Measurements from ENCODE around the gene SEM1.
"Not testable (repeated sequence)": the region's sequence is repeated elsewhere in the genome, so short reads cannot be mapped to it uniquely, and the experiment has no call there.

Gene SEM1

GRCh38 chr7:96700516-96700915, 9.1 kb downstream of the SEM1 start:
- DNase-seq (ENCODE audit: low spot score), result no peak

- no peak for DNase-seq (ENCODE audit: low spot score)
These were observed 10.3 kb downstream of the SEM1 start for GRCh38 chr7:96699219-96699871.

- not testable (repeated sequence) for DNase-seq (ENCODE audit: low spot score)
These were observed 11.2 kb downstream of the SEM1 start for GRCh38 chr7:96698449-96698848.

- no peak for DNase-seq (ENCODE audit: low spot score)
These were observed 11.8 kb downstream of the SEM1 start for GRCh38 chr7:96697822-96698221.

- no peak for DNase-seq (ENCODE audit: low spot score)
These were observed 14.1 kb downstream of the SEM1 start for GRCh38 chr7:96695581-96695980.

- no peak for DNase-seq (ENCODE audit: low spot score)
These were observed 15.6 kb downstream of the SEM1 start for GRCh38 chr7:96694082-96694481.

GRCh38 chr7:96691702-96692101, 17.9 kb downstream of the SEM1 start:
- DNase-seq (ENCODE audit: low spot score), result no peak

- DNase-seq (ENCODE audit: low spot score), result no peak
These were observed 20.2 kb downstream of the SEM1 start for GRCh38 chr7:96689414-96689813.

- no peak for DNase-seq (ENCODE audit: low spot score)
These were observed 23.3 kb downstream of the SEM1 start for GRCh38 chr7:96686305-96686704.

- no peak for DNase-seq (ENCODE audit: low spot score)
These were observed 23.9 kb downstream of the SEM1 start for GRCh38 chr7:96685755-96686154.

- DNase-seq (ENCODE audit: low spot score), result no peak
These were observed 24.3 kb downstream of the SEM1 start for GRCh38 chr7:96685353-96685752.

- DNase-seq (ENCODE audit: low spot score), result no peak
These were observed 29.8 kb downstream of the SEM1 start for GRCh38 chr7:96679886-96680285.

GRCh38 chr7:96676919-96677318, 32.7 kb downstream of the SEM1 start:
- no peak for DNase-seq (ENCODE audit: low spot score)

- no peak for DNase-seq (ENCODE audit: low spot score)
These were observed 34.1 kb downstream of the SEM1 start for GRCh38 chr7:96675548-96675947.

- no peak for DNase-seq (ENCODE audit: low spot score)
These were observed 35.1 kb downstream of the SEM1 start for GRCh38 chr7:96674565-96674964.

- DNase-seq (ENCODE audit: low spot score), result no peak
These were observed 37.8 kb downstream of the SEM1 start for GRCh38 chr7:96671854-96672253.

- DNase-seq (ENCODE audit: low spot score), result no peak
These were observed 39.0 kb downstream of the SEM1 start for GRCh38 chr7:96670338-96671289.

- DNase-seq (ENCODE audit: low spot score), result no peak
These were observed 39.8 kb downstream of the SEM1 start for GRCh38 chr7:96669812-96670211.

- DNase-seq (ENCODE audit: low spot score), result no peak
These were observed 42.6 kb downstream of the SEM1 start for GRCh38 chr7:96667026-96667425.

- no peak for DNase-seq (ENCODE audit: low spot score)
These were observed 44.0 kb downstream of the SEM1 start for GRCh38 chr7:96665689-96666088.

- DNase-seq (ENCODE audit: low spot score), result no peak
These were observed 44.9 kb downstream of the SEM1 start for GRCh38 chr7:96664793-96665192.

- no peak for DNase-seq (ENCODE audit: low spot score)
These were observed 45.7 kb downstream of the SEM1 start for GRCh38 chr7:96663871-96664445.

- no peak for DNase-seq (ENCODE audit: low spot score)
These were observed 46.2 kb downstream of the SEM1 start for GRCh38 chr7:96663457-96663856.
